NCI-H748 (cell line): ENCODE results near the gene SEL1L2.
"Not testable (repeated sequence)": the region's sequence is repeated elsewhere in the genome, so short reads cannot be mapped to it uniquely, and the experiment has no call there.

Experiments
- DNase-seq: peaks from one replicate; lab custom pipeline; 2025; ENCODE audit not compliant: unreplicated experiment; lab: John Stamatoyannopoulos, UW

The SEL1L2 gene

GRCh38 chr20:13990465-13990864, at the start of gene SEL1L2:
Gene SEL1L2, minus strand, starts transcription at chr20:13990614. Its CDS starts 80 bp downstream, at chr20:13990534.
- peak; percentile 67 for DNase-seq

GRCh38 chr20:14036567-14036966, 46.2 kb upstream of the SEL1L2 start:
- DNase-seq: no peak

- DNase-seq: no peak
Measured at GRCh38 chr20:14033310-14033709, 42.9 kb upstream of the SEL1L2 start.

GRCh38 chr20:14030991-14031390, 40.6 kb upstream of the SEL1L2 start:
- DNase-seq: no peak

- DNase-seq: no peak
Measured at GRCh38 chr20:14012671-14013070, 22.3 kb upstream of the SEL1L2 start.

- no peak for DNase-seq
Measured at GRCh38 chr20:14009208-14009607, 18.8 kb upstream of the SEL1L2 start.

GRCh38 chr20:14005996-14006395, 15.6 kb upstream of the SEL1L2 start:
- no peak for DNase-seq

- no peak for DNase-seq
Measured at GRCh38 chr20:14000917-14001316, 10.5 kb upstream of the SEL1L2 start.

- DNase-seq: peak; percentile 51
Measured at GRCh38 chr20:13996265-13996664, 5.9 kb upstream of the SEL1L2 start.

GRCh38 chr20:13995841-13996240, 5.4 kb upstream of the SEL1L2 start:
- peak; percentile 80 for DNase-seq

- peak; percentile 98 for DNase-seq
Measured at GRCh38 chr20:13995086-13995665, 4.8 kb upstream of the SEL1L2 start, which contains the start of gene MACROD2. Gene MACROD2, plus strand, starts transcription at chr20:13995516.

GRCh38 chr20:13991955-13992354, 1.5 kb upstream of the SEL1L2 start:
- DNase-seq: not testable (repeated sequence)

- no peak for DNase-seq
Measured at GRCh38 chr20:13991311-13991710, 897 bp upstream of the SEL1L2 start.

GRCh38 chr20:13984211-13984610, 6.2 kb downstream of the SEL1L2 start:
- DNase-seq: no peak

- DNase-seq: no peak
Measured at GRCh38 chr20:13960525-13960924, 29.9 kb downstream of the SEL1L2 start.

- no peak for DNase-seq
Measured at GRCh38 chr20:13960119-13960518, 30.3 kb downstream of the SEL1L2 start.

GRCh38 chr20:13953227-13953626, 37.2 kb downstream of the SEL1L2 start:
- DNase-seq: peak; percentile 28

GRCh38 chr20:13947719-13948118, 42.7 kb downstream of the SEL1L2 start:
- no peak for DNase-seq

GRCh38 chr20:13941031-13941430, 49.4 kb downstream of the SEL1L2 start:
- no peak for DNase-seq

- DNase-seq: peak; percentile 19
Measured at GRCh38 chr20:13936781-13937576, 53.4 kb downstream of the SEL1L2 start.

- DNase-seq: no peak
Measured at GRCh38 chr20:13934992-13935894, 55.2 kb downstream of the SEL1L2 start.
